ENCODE data around the gene RBM33.
A peak's percentile ranks its signal among the peaks of the same experiment; 100 is the strongest.

RBM33 gene

DNA sequence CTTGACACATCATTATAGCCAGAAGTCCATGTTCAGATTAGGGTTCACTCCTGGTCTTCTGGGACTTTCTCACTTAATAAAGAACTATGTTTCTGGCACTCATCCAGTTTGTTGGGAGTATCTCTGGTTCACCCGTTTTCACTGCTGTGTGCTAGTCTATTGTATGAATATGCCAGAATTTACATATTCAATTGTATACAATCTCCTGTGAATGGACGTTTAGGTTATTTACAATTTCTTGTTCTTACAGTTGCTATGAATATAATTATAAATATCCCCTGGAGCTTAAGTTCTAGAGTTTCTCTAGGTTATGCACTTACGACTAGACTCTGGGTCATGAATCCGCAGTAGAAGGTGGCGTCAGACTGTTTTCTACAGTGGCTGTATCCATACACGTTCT is 20.0 kb upstream of the RBM33 start:
- DNase-seq (ENCODE audit: low spot score), result no peak

GRCh38 chr7:155625557-155625956 is 18.9 kb upstream of the RBM33 start:
- no peak for DNase-seq (ENCODE audit: low spot score)

- no peak for DNase-seq (ENCODE audit: low spot score)
These were observed 15.3 kb upstream of the RBM33 start for GRCh38 chr7:155629171-155629570.

DNA sequence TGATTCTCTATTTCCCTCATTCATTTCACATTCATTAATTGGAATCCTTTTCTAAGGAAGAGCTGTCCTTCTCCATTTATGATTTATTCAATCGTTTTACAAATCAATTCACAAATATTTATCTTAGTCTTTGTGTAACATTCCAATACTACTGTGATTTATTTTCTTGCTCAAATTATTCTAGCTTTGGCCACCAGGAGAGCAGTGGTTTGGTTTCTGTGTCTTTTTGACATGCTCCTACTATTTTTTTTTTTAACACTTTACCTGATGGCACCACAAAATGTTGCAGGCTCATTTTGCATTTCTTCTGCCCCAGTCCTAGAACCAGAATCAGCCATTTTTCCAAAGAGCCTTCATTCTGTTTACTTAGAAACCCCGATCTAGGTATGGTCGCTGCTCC is 13.3 kb upstream of the RBM33 start:
- DNase-seq (ENCODE audit: low spot score), result peak; percentile 26

DNA sequence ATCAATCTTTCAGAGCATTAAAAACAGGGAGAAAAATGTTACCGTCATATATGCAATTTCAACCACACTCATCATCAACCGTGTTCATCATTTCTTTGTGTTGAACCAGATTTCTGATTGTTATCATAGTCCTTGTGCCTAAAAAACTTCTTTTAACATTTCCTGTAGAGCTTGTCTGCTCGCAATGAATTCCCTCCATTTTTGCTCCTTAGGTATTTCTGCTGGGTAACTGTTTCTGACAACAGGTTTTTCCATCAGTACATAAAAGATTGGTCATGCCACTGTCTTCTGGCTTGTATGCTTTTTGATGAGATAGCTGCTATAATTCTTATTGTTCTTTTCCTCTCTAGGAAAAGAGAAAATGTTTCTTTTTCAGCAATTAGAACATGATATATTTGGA is 8.6 kb upstream of the RBM33 start:
- no peak for DNase-seq (ENCODE audit: low spot score)

GRCh38 chr7:155637155-155637554 is 7.3 kb upstream of the RBM33 start:
- DNase-seq (ENCODE audit: low spot score), result no peak

- peak; percentile 47 for DNase-seq (ENCODE audit: low spot score)
These were observed 6.1 kb upstream of the RBM33 start for GRCh38 chr7:155638366-155638765.

- no peak for DNase-seq (ENCODE audit: low spot score)
These were observed 4.4 kb upstream of the RBM33 start for GRCh38 chr7:155639958-155640520.

- no peak for DNase-seq (ENCODE audit: low spot score)
These were observed 3.8 kb upstream of the RBM33 start for GRCh38 chr7:155640629-155641028.

- DNase-seq (ENCODE audit: low spot score), result no peak
These were observed 670 bp upstream of the RBM33 start for GRCh38 chr7:155643804-155644177.

DNA sequence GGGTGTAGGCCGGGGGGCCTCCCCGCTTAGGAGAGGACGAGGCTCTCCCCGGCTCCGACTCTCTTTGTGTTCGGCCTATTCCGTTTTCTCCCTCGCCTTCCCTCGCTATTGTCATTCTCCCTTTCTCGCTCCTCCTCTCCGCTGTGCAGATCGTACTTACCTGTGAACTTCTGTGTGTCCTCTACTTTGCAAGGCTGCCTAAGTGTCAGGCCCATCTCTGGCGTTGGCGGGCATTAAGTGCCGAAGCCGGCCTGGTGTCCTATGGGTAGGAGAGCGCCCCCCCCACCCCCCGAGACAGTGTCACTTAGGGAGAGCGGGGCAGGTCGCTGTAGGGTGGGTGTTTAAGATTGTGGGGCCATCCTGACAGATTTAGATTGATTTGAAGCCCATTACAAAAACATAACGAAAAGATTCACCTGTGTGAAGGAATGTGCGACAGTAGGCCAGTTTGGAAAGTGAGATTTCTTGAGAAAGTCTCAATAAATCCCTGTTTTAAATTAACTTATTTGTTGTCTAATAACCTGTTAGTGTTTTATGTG is 579 bp downstream of the RBM33 start:
- peak; percentile 69 for DNase-seq (ENCODE audit: low spot score)

DNA sequence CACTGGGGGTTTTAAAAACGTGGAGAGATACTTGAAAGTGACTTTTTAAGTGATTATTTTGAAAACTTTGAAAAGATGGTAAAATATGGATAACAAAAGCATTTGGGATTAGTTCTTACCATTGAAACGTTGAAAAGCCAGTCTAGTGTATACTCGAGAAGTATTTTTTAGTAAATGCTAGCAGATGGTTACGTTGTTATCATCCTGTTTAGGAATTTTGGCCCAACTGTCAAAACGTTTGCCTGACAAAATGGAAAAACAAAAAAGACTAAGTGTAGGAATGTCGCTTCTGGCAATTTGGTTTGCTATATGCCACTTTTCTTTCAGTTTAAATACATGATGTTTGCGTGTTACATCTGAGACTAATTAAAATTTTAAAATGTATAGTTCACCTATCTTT is 1.2 kb downstream of the RBM33 start:
- DNase-seq (ENCODE audit: low spot score), result no peak

DNA sequence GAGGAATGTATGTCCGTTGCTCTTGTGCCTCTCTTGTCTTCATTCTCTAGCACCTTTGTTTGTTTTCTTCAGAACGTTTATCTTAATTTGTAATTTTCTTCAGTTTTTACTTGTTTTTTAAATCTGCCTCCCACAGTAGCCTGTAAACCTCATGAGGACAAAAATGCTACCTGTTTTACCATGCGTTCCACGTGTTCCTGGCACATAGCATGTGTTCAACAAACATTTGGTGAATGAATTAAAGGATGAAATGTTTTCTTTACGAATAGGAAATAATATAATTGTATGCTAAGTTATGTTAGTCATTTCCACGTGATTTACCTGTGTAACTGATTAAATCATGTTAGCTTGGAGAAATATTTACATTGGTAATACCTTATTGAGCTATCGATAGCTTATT is 2.2 kb downstream of the RBM33 start:
- no peak for DNase-seq (ENCODE audit: low spot score)

- DNase-seq (ENCODE audit: low spot score), result no peak
These were observed 2.8 kb downstream of the RBM33 start for GRCh38 chr7:155647302-155647701.

DNA sequence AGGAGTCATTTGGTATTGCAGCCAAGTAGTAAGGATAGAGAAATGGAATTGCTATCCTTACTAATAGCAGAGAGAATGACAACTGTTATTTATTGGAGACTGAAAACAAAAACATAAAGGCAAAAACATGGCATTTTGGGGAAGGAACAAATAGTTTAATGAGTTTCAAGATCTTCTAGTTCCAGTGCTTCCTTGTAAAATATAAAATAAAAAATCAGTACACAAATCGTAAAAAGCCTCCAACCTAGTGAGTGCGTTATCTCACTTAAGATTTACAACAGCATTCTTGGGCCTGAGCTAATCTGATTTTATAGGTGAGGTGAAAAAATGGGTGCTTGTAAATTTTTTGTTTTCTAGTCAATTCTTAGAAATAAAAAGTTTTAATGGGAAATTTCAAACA is 3.3 kb downstream of the RBM33 start:
- no peak for DNase-seq (ENCODE audit: low spot score)

GRCh38 chr7:155648752-155649339 is 4.4 kb downstream of the RBM33 start:
- no peak for DNase-seq (ENCODE audit: low spot score)

DNA sequence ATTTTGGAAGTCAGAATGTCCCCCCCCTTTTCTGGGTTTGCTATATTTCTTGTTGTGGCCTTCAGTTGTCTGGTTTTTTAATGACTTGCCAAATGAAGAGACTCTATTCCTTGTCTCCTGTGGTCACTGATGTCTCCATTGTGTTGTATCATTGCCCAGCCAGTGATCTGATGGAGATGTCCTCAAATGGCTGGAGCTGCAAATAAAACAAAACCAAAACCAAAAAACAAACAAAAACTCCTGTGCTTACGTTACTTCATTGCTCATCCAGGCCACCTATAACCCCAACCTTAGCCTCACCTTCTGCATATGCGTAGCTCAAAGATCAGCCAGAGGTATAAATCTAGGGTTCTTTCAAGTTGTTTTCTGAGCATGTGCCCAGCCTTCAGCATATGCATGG is 5.1 kb downstream of the RBM33 start:
- DNase-seq (ENCODE audit: low spot score), result no peak

- peak; percentile 55 for DNase-seq (ENCODE audit: low spot score)
These were observed 8.0 kb downstream of the RBM33 start for GRCh38 chr7:155652156-155653114.

- DNase-seq (ENCODE audit: low spot score), result no peak
These were observed 9.3 kb downstream of the RBM33 start for GRCh38 chr7:155653803-155654202.

- DNase-seq (ENCODE audit: low spot score), result no peak
These were observed 12.4 kb downstream of the RBM33 start for GRCh38 chr7:155656891-155657290.

DNA sequence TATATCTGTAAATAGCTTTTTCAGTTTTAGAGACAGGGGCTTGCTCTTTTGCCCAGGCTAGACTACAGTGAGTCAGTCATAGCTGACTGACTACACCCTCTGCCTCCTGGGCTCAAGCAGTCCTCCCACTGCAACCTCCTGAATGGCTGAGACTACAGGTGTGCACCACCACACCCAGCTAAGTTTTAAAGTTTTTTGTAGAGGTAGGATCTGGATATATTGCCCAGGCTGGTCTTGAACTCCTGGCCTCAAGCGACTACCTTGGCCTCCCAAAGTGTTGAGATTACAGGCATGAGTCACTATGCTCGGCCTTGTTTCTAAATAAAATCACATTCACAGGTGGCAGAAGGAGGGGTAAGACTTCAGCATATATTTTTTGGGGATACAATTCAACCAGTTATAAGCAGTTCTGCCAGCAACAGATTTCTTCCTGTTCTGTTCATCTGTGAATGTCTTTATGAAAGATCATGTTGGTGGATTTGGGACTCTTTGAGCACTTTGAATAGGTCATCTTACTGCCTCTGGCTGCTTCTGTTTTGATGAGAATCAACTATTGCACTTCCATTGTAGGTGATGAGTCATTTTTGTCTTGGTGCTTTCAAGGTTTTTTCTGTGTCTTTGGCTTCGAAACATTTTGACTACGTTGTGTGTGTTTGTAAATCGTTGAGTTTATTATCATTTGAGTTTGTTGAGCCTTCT is 15.7 kb downstream of the RBM33 start:
- no peak for DNase-seq (ENCODE audit: low spot score)

GRCh38 chr7:155660758-155661093 is 16.3 kb downstream of the RBM33 start:
- no peak for DNase-seq (ENCODE audit: low spot score)
